ENCODE results near the gene PRSS33. TPM values are rescaled to one million over a fixed set of nuclear protein-coding genes. Genes with fewer than 3 reads are reported as not detected.

The PRSS33 gene
- total and polyA plus RNA-seq, 2 of the 8 experiments (the other 6 are each of a cell fraction or from before 2014, with no cell fraction given), result 0.09 TPM; not detected in 1

DNA sequence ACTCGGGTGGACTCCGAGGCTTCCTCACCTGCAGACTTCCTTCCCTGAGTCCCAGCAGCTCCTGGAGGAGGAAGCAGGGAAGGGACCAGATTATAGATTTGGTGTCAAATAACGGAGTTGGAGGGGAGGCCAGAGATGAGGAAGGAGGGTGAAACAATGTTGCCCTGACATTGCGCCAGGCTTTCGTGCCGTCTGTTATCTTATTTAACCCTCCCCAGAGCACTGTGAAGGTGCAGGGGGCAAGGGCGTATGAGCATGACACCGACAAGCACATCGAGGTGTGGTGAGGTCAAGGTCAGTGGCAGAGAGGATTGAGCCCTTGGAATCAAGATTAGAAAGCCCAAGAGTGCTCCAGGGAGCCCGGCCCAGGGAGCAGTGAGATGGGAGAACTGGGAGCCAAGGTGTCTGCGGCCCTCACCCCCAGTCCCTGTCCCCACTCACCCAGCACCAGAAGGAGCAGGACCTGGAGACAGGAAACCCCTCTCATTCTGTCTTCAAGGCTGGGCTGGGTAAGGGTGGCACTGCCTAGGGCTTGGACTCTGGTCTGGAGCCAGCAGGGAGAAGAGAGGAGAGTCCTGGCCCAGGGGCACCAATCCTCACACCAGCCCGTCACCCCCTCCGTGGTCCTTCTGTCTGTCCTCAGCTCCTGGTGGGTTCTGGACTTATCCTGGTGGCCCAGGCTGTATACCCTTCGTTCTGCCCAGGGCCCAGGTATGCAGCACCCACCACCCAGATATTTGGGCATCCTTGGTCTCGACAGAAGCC is 1.1 kb downstream of the PRSS33 start (continued):
- no peak for TF ChIP-seq TAF1 (IDR thresholded peaks at IDR 0.05; ENCODE audit: low read depth, low read length)
- TF ChIP-seq RBBP5 (IDR thresholded peaks at IDR 0.05; ENCODE audit: borderline replicate concordance, low read depth, low read length), result no peak
- TF ChIP-seq, protein P1, sequence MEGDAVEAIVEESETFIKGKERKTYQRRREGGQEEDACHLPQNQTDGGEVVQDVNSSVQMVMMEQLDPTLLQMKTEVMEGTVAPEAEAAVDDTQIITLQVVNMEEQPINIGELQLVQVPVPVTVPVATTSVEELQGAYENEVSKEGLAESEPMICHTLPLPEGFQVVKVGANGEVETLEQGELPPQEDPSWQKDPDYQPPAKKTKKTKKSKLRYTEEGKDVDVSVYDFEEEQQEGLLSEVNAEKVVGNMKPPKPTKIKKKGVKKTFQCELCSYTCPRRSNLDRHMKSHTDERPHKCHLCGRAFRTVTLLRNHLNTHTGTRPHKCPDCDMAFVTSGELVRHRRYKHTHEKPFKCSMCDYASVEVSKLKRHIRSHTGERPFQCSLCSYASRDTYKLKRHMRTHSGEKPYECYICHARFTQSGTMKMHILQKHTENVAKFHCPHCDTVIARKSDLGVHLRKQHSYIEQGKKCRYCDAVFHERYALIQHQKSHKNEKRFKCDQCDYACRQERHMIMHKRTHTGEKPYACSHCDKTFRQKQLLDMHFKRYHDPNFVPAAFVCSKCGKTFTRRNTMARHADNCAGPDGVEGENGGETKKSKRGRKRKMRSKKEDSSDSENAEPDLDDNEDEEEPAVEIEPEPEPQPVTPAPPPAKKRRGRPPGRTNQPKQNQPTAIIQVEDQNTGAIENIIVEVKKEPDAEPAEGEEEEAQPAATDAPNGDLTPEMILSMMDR (IDR thresholded peaks at IDR 0.05; ENCODE audit: control extremely low read depth in 1 of 3, insufficient read depth in 1 of 3, low read depth in 1 of 3, low read length in 3 of 3), result no peak
- TF ChIP-seq, protein P2, sequence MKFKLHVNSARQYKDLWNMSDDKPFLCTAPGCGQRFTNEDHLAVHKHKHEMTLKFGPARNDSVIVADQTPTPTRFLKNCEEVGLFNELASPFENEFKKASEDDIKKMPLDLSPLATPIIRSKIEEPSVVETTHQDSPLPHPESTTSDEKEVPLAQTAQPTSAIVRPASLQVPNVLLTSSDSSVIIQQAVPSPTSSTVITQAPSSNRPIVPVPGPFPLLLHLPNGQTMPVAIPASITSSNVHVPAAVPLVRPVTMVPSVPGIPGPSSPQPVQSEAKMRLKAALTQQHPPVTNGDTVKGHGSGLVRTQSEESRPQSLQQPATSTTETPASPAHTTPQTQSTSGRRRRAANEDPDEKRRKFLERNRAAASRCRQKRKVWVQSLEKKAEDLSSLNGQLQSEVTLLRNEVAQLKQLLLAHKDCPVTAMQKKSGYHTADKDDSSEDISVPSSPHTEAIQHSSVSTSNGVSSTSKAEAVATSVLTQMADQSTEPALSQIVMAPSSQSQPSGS (IDR thresholded peaks at IDR 0.05; ENCODE audit: low read length), result no peak
